Smooth muscle cell (in vitro differentiated cells): ENCODE measurements around the gene MYL6B. TPM values are rescaled to one million over a fixed set of nuclear protein-coding genes. Genes with fewer than 3 reads are reported as not detected.

ENCODE experiments used
- DNase-seq: peaks from one replicate; lab custom pipeline; 2025; ENCODE audit not compliant: unreplicated experiment; lab: John Stamatoyannopoulos, UW
- H2AFZ ChIP-seq: fragments of 200-600 bp; sonication (generic); 2 replicates; pipeline ENCODE4 v1.6.0; 2016; ENCODE audit warnings: antibody characterized with exemption, low read depth, mild to moderate bottlenecking
- H3F3A ChIP-seq: fragments of 200-600 bp; sonication (generic); 2 replicates; pipeline ENCODE4 v1.6.0; 2017; ENCODE audit warnings: antibody characterized with exemption, low read depth
- H3K27ac ChIP-seq: fragments of 200-600 bp; sonication (generic); 2 replicates; pipeline ENCODE4 v1.5.1; 2016; ENCODE audit warnings: low read depth, mild to moderate bottlenecking
- H3K27me3 ChIP-seq: fragments of 200-600 bp; sonication (generic); 2 replicates; pipeline ENCODE4 v1.6.1; 2016; ENCODE audit warnings: low read depth, mild to moderate bottlenecking
- H3K36me3 ChIP-seq: fragments of 200-600 bp; sonication (generic); 2 replicates; pipeline ENCODE4 v1.5.1; 2016; ENCODE audit warnings: low read depth
- H3K4me1 ChIP-seq: fragments of 200-600 bp; sonication (generic); 2 replicates; pipeline ENCODE4 v1.5.1; 2016; ENCODE audit warnings: low read depth
- H3K4me2 ChIP-seq: fragments of 200-600 bp; sonication (generic); 2 replicates; pipeline ENCODE4 v1.6.0; 2016; ENCODE audit warnings: mild to moderate bottlenecking
- H3K4me3 ChIP-seq: fragments of 200-600 bp; sonication (generic); 2 replicates; pipeline ENCODE4 v1.5.1; 2016; ENCODE audit warnings: mild to moderate bottlenecking
- H3K79me2 ChIP-seq: fragments of 200-600 bp; sonication (generic); 2 replicates; pipeline ENCODE4 v1.6.0; 2016; ENCODE audit warnings: low read depth, mild to moderate bottlenecking
- H3K9ac ChIP-seq: fragments of 200-600 bp; sonication (generic); 2 replicates; pipeline ENCODE4 v1.6.0; 2016; ENCODE audit warnings: low read depth
- H3K9me3 ChIP-seq: fragments of 200-600 bp; sonication (generic); replicated peaks from 2 replicates; pipeline ENCODE4 v1.5.1; 2016; ENCODE audit warnings: low read depth
- H4K20me1 ChIP-seq: fragments of 200-600 bp; sonication (generic); 2 replicates; pipeline ENCODE4 v1.6.0; 2016; ENCODE audit warnings: low read depth
- CTCF ChIP-seq: fragments of 200-600 bp; sonication (generic); IDR thresholded peaks from 2 replicates; pipeline ENCODE4 v1.5.1; 2017; ENCODE audit warnings: borderline replicate concordance, mild to moderate bottlenecking, antibody characterized with exemption; ENCODE audit not compliant: insufficient read depth, poor library complexity, severe bottlenecking
- WGBS: methylation state at CpG from one replicate; pipeline ENCODE4 v1.1.7; 2016; ENCODE audit warnings: low lambda C conversion rate; 5-methylcytosine and 5-hydroxymethylcytosine counted together
- polyA plus RNA-seq: library from polyadenylated mRNA; unstranded; fragments of >200 nt; fragmentation: Nextera tagmentation; extraction: Ambion mirVana; gene quantifications from 2 replicates; pipeline ENCODE4 v1.2.1, GENCODE V29; 2016
- total RNA-seq: library from RNA; depleted of rRNA; stranded (reverse); fragments of >200 nt; gene quantifications from 2 replicates; pipeline ENCODE4 v1.2.3, GENCODE V29; 2014

Gene MYL6B
- total and polyA plus RNA-seq, 2 experiments from 2014 or later, result 44.5 to 121 TPM

- Histone ChIP-seq H3K9me3 (no peaks in the 10 kb centered on the region), H3K27ac (peak overlapping the region; percentile 82), H2AFZ (no peak overlapping the region), H3K4me1 (peaks cover 40% of the 10 kb centered on the region), H3K79me2 (peaks cover 30% of the 10 kb centered on the region), H3F3A (peaks cover 59% of the 10 kb centered on the region), H3K4me2 (peak overlapping the region; percentile 100), H3K9ac (no peak overlapping the region), H3K36me3 (no peaks in the 10 kb centered on the region), H3K4me3 (no peak overlapping the region), H4K20me1 (peaks cover 56% of the 10 kb centered on the region), H3K27me3 (no peaks in the 10 kb centered on the region)
- no peak for DNase-seq
- TF ChIP-seq CTCF, result no peak
- 92% methylated on average over 10 of the region's 10 CpGs for WGBS
Measured at GRCh38 chr12:56161690-56162351, 9.4 kb downstream of the MYL6B start.

GRCh38 chr12:56162468-56163290 lies 10.3 kb downstream of the MYL6B start:
- Histone ChIP-seq H3K4me3 (no peak overlapping the region), H3K27me3 (no peaks in the 10 kb centered on the region), H3K27ac (peak overlapping the region; percentile 82), H3K9me3 (no peaks in the 10 kb centered on the region), H3K9ac (no peak overlapping the region), H3K4me1 (peaks cover 35% of the 10 kb centered on the region), H3K4me2 (no peak overlapping the region), H3K79me2 (peaks cover 30% of the 10 kb centered on the region), H3K36me3 (no peaks in the 10 kb centered on the region), H3F3A (peaks cover 59% of the 10 kb centered on the region), H4K20me1 (peaks cover 56% of the 10 kb centered on the region), H2AFZ (no peak overlapping the region)
- no peak for DNase-seq
- no peak for TF ChIP-seq CTCF
- 72% methylated on average over 11 of the region's 11 CpGs for WGBS

GRCh38 chr12:56163533-56164344 lies 11.4 kb downstream of the MYL6B start:
- no peak overlapping the region for H3K9ac ChIP-seq
- no peak overlapping the region for H2AFZ ChIP-seq
- 89% methylated on average over 11 of the region's 11 CpGs for WGBS
- H3K27ac ChIP-seq, result peak overlapping the region; percentile 82
- peaks cover 59% of the 10 kb centered on the region for H3F3A ChIP-seq
- no peak overlapping the region for H3K4me3 ChIP-seq
- peaks cover 23% of the 10 kb centered on the region for H3K79me2 ChIP-seq
- peaks cover 54% of the 10 kb centered on the region for H4K20me1 ChIP-seq
- no peaks in the 10 kb centered on the region for H3K36me3 ChIP-seq
- peaks cover 35% of the 10 kb centered on the region for H3K4me1 ChIP-seq
- no peaks in the 10 kb centered on the region for H3K9me3 ChIP-seq
- no peaks in the 10 kb centered on the region for H3K27me3 ChIP-seq
- no peak for TF ChIP-seq CTCF
- no peak overlapping the region for H3K4me2 ChIP-seq
- DNase-seq, result no peak
